SU-DHL-6 (cell line): ENCODE results near the gene WDR5B.

Experiments used
- H2AFZ ChIP-seq: fragments of 200-600 bp; sonication (generic); 2 replicates; pipeline ENCODE4 v1.6.1; 2014; ENCODE audit warnings: low read depth, mild to moderate bottlenecking, moderate library complexity, mixed read lengths, antibody characterized with exemption, low read length; ENCODE audit not compliant: severe bottlenecking
- H3F3A ChIP-seq: fragments of 200-600 bp; shearing (Covaris generic); 2 replicates; pipeline ENCODE4 v1.6.0; 2016; ENCODE audit warnings: antibody characterized with exemption, mild to moderate bottlenecking; ENCODE audit not compliant: insufficient read depth
- H3K27ac ChIP-seq: fragments of 200-600 bp; sonication (generic); 2 replicates; pipeline ENCODE4 v1.5.1; 2016; ENCODE audit warnings: low read depth, mild to moderate bottlenecking, low read length, moderate library complexity, mixed read lengths
- H3K27me3 ChIP-seq: fragments of 200-600 bp; sonication (generic), shearing (Covaris generic); 2 replicates; pipeline ENCODE4 v1.6.0; 2014; ENCODE audit warnings: mild to moderate bottlenecking, low read length
- H3K36me3 ChIP-seq: fragments of 200-600 bp; sonication (generic); 2 replicates; pipeline ENCODE4 v1.6.1; 2014; ENCODE audit warnings: mild to moderate bottlenecking, low read length, mixed read lengths
- H3K4me2 ChIP-seq: fragments of 300-600, 200-600 bp; shearing (Covaris generic), sonication (generic); 2 replicates; pipeline ENCODE4 v1.6.0; 2014; ENCODE audit warnings: low read length, low read depth, mild to moderate bottlenecking; ENCODE audit not compliant: poor library complexity, severe bottlenecking
- H3K4me3 ChIP-seq: fragments of 200-600 bp; sonication (generic); 2 replicates; pipeline ENCODE4 v1.5.1; 2014; ENCODE audit warnings: antibody characterized with exemption, low read length, mild to moderate bottlenecking, mixed read lengths; ENCODE audit not compliant: insufficient read depth, poor library complexity, severe bottlenecking
- H3K79me2 ChIP-seq: fragments of 200-600 bp; sonication (generic); 2 replicates; pipeline ENCODE4 v1.6.1; 2014; ENCODE audit warnings: mild to moderate bottlenecking, low read length, moderate library complexity; ENCODE audit not compliant: insufficient read depth
- H3K9ac ChIP-seq: fragments of 200-600 bp; sonication (generic); 2 replicates; pipeline ENCODE4 v1.7.0; 2014; ENCODE audit warnings: mild to moderate bottlenecking, low read length
- H3K9me2 ChIP-seq: fragments of 200-600 bp; sonication (generic); replicated peaks from 2 replicates; pipeline ENCODE4 v1.6.1; 2014; ENCODE audit warnings: low read length; ENCODE audit not compliant: insufficient read depth
- H3K9me3 ChIP-seq: fragments of 200-600 bp; sonication (generic); 2 replicates; pipeline ENCODE4 v1.6.1; 2014; ENCODE audit warnings: low read length, mixed read lengths; ENCODE audit not compliant: insufficient read depth
- H4K20me1 ChIP-seq: fragments of 200-600 bp; sonication (generic); 2 replicates; pipeline ENCODE4 v1.6.1; 2014; ENCODE audit warnings: low read depth, mild to moderate bottlenecking, antibody characterized with exemption, low read length, moderate library complexity, mixed read lengths
- EZH2phosphoT487 ChIP-seq: fragments of 200-600 bp; sonication (generic), shearing (Covaris generic); conservative IDR thresholded peaks from 2 replicates; pipeline ENCODE4 v1.6.1; 2018; ENCODE audit warnings: mild to moderate bottlenecking, antibody characterized with exemption, low read length, moderate library complexity, mixed read lengths
- TF ChIP-seq, protein P1 (sequence below): fragments of 200-600 bp; sonication (generic); IDR thresholded peaks from one replicate; pipeline ENCODE4 v1.5.1; 2017; ENCODE audit warnings: antibody characterized with exemption, mild to moderate bottlenecking, low read length, moderate library complexity; ENCODE audit not compliant: insufficient read depth, poor library complexity, severe bottlenecking

WDR5B gene

DNA sequence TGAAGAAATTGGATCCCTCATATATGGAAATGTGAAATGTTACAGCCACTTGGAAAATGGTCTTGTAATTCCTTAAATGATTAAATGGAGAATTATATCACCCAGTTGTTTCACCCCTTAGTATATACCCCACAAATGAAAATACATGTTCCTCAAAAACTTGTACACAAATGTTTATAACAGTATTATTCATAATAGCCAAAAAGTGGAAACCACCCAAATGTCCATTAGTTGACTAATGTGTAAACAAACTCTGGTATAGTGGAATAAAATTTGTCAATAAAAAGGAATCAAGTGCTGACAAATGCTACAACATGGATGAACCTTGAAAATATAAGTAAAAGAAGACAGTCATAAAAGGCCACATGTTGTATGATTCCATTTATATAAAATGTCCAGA lies 19.4 kb downstream of the WDR5B start:
- TF ChIP-seq EZH2phosphoT487 = no peak
- TF ChIP-seq, protein P1, sequence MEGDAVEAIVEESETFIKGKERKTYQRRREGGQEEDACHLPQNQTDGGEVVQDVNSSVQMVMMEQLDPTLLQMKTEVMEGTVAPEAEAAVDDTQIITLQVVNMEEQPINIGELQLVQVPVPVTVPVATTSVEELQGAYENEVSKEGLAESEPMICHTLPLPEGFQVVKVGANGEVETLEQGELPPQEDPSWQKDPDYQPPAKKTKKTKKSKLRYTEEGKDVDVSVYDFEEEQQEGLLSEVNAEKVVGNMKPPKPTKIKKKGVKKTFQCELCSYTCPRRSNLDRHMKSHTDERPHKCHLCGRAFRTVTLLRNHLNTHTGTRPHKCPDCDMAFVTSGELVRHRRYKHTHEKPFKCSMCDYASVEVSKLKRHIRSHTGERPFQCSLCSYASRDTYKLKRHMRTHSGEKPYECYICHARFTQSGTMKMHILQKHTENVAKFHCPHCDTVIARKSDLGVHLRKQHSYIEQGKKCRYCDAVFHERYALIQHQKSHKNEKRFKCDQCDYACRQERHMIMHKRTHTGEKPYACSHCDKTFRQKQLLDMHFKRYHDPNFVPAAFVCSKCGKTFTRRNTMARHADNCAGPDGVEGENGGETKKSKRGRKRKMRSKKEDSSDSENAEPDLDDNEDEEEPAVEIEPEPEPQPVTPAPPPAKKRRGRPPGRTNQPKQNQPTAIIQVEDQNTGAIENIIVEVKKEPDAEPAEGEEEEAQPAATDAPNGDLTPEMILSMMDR = no peak
- H2AFZ ChIP-seq = no peak overlapping the region
- H4K20me1 ChIP-seq = 0 out of 2 replicates have a peak, but pooled peaks cover 4% of the 10 kb centered on the region

GRCh38 chr3:122395582-122395981 lies 20.3 kb downstream of the WDR5B start:
- Histone ChIP-seq H3K9me2 (no peaks in the 10 kb centered on the region), H3K4me2 (no peak overlapping the region), H4K20me1 (0 out of 2 replicates have a peak, but pooled peaks cover 4% of the 10 kb centered on the region), H3K9ac (no peak overlapping the region), H3K9me3 (no peaks in the 10 kb centered on the region), H3K4me3 (no peak overlapping the region), H3F3A (peaks cover 11% of the 10 kb centered on the region), H3K27me3 (no peaks in the 10 kb centered on the region), H3K36me3 (no peaks in the 10 kb centered on the region), H3K27ac (no peak overlapping the region), H3K79me2 (peaks cover 4% of the 10 kb centered on the region; the same call in 1 of the 2 replicates), H2AFZ (no peak overlapping the region)
- TF ChIP-seq, protein P1 = no peak
- no peak for TF ChIP-seq EZH2phosphoT487

More for the DNA sequence above, 19.4 kb downstream of the WDR5B start:
- no peaks in the 10 kb centered on the region for H3K9me3 ChIP-seq
- H3K27ac ChIP-seq = no peak overlapping the region
- H3K36me3 ChIP-seq = no peaks in the 10 kb centered on the region
- H3K9ac ChIP-seq = no peak overlapping the region
- peaks cover 10% of the 10 kb centered on the region for H3F3A ChIP-seq
- no peaks in the 10 kb centered on the region for H3K9me2 ChIP-seq
- no peak overlapping the region for H3K4me2 ChIP-seq
- peaks cover 2% of the 10 kb centered on the region; the same call in 1 of the 2 replicates for H3K79me2 ChIP-seq
- H3K27me3 ChIP-seq = no peaks in the 10 kb centered on the region
- H3K4me3 ChIP-seq = no peak overlapping the region

GRCh38 chr3:122394173-122394572 lies 21.7 kb downstream of the WDR5B start:
- no peak overlapping the region for H3K9ac ChIP-seq
- no peak overlapping the region for H2AFZ ChIP-seq
- H3K36me3 ChIP-seq = no peaks in the 10 kb centered on the region
- no peak overlapping the region for H3K4me2 ChIP-seq
- 0 out of 2 replicates have a peak, but pooled peaks cover 4% of the 10 kb centered on the region for H4K20me1 ChIP-seq
- H3K4me3 ChIP-seq = no peak overlapping the region
- H3F3A ChIP-seq = peaks cover 11% of the 10 kb centered on the region
- no peak overlapping the region for H3K27ac ChIP-seq
- no peaks in the 10 kb centered on the region for H3K9me3 ChIP-seq
- H3K9me2 ChIP-seq = no peaks in the 10 kb centered on the region
- peaks cover 15% of the 10 kb centered on the region; the same call in 1 of the 2 replicates for H3K79me2 ChIP-seq
- H3K27me3 ChIP-seq = no peaks in the 10 kb centered on the region
- TF ChIP-seq EZH2phosphoT487 = no peak
- TF ChIP-seq, protein P1 = no peak
